Stimulated activated CD4-positive, alpha-beta T cell treated with anti-CD3 and anti-CD28 coated beads, Interleukin-1b, Interleukin-23, amount 100 ng/mL, for 48 hours (primary cell): Measurements from ENCODE around the gene NFATC1.

Source experiments
- DNase-seq: peaks from one replicate; pipeline ENCODE4 v3.0.0-alpha.2; 2020

The NFATC1 gene

DNA sequence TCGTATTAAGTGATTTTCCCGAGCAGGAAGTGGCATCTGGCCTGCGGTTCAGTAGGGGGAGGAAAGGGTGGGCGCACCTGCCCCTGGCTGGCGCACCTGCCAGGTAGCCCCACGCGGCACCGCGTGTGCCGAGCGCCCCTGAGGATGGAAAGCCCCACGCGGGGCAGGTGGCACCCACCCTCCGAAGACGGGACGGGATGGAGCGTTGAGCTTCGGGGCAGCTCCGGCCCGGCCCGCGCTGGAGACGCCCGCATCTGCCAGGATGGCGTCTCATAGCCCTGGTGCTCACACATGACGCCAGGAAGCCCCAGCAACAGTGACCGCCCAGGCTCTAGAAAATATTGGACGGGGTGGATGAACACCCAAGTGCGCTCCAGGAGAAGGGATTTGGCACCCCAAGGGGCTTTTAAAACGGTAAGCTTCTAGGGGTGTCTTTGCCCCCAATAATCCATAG lies 2.5 kb upstream of the NFATC1 start:
- DNase-seq: no peak

GRCh38 chr18:79393635-79394533 lies 1.8 kb upstream of the NFATC1 start:
- DNase-seq: no peak

- DNase-seq: peak; percentile 85
Observed at GRCh38 chr18:79394534-79395307, 1.0 kb upstream of the NFATC1 start.

- DNase-seq: no peak
Observed at GRCh38 chr18:79395308-79395640, 456 bp upstream of the NFATC1 start.

GRCh38 chr18:79396431-79397246 lies 909 bp downstream of the NFATC1 start:
- DNase-seq: peak; percentile 37

DNA sequence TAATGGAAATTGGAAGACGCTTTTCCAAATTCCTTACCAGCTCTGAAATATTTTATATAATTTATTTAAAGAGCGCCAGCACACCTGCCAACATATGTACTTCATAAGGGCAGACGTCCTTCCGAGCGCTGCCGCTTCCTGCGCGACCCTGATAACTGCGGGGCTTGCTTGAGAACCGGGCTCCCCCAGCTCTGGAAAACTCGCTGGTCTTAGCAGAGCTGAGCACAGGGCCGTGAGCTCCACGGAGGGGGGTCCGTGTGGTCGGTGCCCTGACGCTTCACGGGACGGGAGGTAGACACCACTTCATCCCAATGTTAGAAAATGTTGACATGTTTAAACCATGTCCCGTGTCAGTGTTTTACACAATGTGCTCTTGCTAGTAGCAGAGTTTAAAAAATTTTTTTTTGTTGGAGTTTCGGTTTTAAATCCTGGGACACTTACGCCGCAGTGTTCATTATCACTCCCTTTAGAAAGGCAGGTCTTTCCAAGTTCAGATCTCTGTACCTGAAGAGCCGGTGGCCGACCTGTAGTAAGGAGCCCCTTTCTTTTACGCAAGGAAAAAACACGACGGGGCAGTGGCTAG lies 1.6 kb downstream of the NFATC1 start:
- no peak for DNase-seq

DNA sequence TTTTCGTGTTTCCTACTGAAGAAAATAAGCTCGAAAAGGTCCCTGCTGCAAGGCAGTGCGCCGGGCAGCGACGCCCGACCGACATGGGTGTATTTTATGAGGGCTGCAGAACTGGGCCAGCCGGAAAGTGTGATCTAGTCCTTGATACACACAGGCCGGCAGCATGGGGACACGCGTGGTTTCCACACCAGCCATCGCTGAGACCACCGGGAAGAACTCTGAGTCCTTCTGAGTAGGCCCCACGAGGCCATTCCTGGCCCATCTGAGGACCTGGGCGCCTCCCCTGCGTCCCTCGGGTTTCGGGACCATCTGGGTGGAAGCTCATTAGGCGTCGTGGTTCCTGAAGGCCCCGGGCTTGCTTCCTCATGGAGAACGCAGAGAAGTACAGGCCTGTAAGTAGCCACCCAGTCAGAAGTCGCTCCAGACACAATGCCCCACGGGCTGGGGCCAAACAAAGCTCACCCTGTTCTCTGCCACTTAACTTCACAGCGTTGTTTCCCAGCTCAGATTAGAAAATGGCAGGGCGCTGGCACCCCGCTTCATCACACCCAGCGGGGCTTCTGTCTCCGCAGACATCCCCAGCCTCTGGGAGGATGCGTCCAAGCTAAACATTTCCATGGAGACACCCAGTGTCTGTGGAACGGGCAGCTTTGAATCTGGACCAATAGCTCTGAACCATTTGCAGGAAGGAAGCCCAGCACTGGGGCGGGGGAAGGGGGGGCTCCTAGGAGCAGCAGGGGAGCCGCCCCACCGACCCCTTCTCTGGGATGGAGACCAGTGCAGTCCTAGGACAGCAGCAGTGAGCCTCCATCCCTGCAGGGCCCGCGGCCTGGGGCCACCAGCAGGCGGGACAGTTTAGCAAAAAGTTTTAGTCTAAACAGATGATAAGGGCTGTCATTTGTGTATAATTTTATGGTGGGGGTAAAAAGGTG lies 2.4 kb downstream of the NFATC1 start:
- DNase-seq: no peak

- peak; percentile 33 for DNase-seq
Observed at GRCh38 chr18:79399275-79400081, 3.7 kb downstream of the NFATC1 start.

GRCh38 chr18:79400091-79400590 lies 4.4 kb downstream of the NFATC1 start:
- DNase-seq: peak; percentile 66

GRCh38 chr18:79400591-79401381 lies 5.1 kb downstream of the NFATC1 start:
- DNase-seq: peak; percentile 54

- DNase-seq: no peak
Observed at GRCh38 chr18:79401494-79402208, 5.9 kb downstream of the NFATC1 start.

DNA sequence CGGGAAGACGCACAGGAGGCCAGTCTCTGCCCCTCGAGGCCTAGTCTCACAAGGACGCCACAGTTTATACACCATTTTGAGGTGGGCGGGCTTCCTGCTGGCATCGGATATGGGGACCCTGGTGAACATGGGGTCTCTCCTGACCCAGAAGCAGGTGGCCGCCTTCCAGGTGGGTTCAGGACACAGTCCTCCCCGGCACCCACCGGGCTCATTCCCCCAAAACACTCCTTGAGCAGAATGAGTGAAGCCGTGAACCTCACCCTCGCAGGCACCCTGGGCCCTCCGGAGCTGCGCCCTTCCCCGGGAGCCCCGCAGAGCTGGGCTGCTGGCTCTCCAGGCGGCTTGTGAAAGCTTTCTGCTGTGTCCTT lies 6.5 kb downstream of the NFATC1 start:
- DNase-seq: no peak

GRCh38 chr18:79402977-79403722 lies 7.4 kb downstream of the NFATC1 start:
- no peak for DNase-seq

DNA sequence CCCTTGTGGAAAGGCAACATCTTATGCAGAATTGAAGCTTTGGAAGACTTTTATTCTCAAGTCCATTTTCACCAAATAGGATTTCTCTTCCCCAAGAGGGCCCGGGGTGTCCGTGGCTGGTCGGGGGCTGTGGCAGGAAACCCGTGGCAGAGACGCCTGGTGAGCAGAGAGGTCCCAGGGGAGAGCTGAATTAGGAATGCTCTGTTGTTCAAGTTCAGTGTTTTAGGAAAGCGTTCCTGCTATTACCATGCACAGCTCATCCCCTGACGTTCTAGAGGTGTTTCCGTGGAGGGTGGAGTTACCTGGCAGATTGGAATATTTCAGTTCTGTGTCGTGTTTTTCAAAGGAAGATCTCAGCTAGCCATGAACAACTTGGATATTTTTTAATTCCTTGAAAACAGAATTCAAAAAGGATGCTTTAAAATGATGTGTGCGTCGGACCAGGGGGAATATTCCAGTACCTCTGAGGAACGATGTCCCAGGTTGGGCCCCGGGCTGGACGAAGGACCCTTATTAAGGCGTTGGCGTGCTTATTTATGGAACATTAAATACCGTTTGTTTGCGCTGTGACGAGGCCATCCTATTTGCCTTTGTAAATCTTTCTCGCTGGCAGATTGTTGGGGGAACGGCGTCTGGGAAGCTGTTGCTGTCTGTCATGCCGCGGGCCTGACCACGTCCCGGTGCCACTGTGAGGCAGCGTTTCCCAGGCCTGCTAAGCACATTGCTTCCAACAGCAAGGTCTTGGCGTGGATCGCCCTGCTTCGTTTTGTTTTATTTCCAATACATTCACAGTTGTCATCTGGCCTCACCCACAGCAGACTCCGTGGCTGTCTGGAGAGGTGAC lies 8.2 kb downstream of the NFATC1 start:
- DNase-seq: peak; percentile 0

- DNase-seq: peak; percentile 46
Observed at GRCh38 chr18:79404567-79404910, 8.8 kb downstream of the NFATC1 start.

- DNase-seq: peak; percentile 88
Observed at GRCh38 chr18:79405019-79405780, 9.5 kb downstream of the NFATC1 start.
